Measurements from ENCODE around the gene TVP23C. TPM values are rescaled to one million over a fixed set of nuclear protein-coding genes. Genes with fewer than 3 reads are reported as not detected.
"Not testable (repeated sequence)": the region's sequence is repeated elsewhere in the genome, so short reads cannot be mapped to it uniquely, and the experiment has no call there.

The TVP23C gene
- 8.5 and 10.6 TPM in 2 replicates for polyA plus RNA-seq (2014; cell fraction: cytosol; rRNA removed)
- 12.0 and 18.4 TPM in 2 replicates for polyA plus RNA-seq (2014; cell fraction: nucleus; rRNA removed)

DNA sequence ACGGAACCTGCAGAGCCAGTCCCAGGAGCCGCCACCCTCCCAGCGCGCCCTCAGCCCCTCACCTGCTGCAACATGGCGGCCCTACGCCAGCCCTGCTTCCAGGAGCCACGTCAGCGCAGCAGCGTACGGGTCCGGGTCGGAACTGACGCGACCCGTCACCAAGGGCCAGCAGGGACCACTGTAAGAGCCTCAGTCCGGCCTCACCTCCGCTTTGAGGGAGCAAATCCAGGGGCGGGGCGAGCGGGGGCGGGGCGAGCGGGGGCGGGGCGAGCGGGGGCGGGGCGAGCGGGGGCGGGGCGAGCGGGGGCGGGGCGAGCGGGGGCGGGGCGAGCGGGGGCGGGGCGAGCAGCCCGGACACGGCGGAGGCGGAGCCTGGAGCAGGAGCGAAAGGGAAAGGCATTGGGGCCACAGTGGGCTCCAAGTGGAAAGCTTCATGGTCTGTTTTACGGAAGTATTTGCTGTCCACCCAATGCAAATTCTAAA, at the start of gene TVP23C:
TSS of gene TVP23C (minus strand) at position 109 of the 483 bp plus-strand sequence. CDS start at position 74, 35 bp downstream.
- DNase-seq (ENCODE audit: low spot score), result peak; percentile 80

DNA sequence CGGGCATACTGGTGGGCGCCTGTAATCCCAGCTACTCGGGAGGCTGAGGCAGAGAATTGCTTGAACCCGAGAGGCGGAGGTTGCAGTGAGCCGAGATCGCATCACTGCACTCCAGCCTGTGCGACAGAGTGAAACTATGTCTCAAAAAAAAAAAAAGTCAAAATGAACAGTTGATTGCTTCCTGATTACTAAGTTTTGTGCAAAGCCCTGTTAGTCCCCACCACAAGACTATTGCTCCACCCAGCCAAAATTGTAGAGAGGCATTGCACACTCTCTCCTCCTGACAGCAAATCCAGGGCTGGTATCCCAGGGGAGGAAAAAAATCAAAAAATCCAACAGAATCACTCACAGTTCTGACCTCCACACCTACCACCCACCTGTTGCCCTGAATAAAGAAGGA, 29.7 kb upstream of the TVP23C start:
- not testable (repeated sequence) for DNase-seq (ENCODE audit: low spot score)

DNA sequence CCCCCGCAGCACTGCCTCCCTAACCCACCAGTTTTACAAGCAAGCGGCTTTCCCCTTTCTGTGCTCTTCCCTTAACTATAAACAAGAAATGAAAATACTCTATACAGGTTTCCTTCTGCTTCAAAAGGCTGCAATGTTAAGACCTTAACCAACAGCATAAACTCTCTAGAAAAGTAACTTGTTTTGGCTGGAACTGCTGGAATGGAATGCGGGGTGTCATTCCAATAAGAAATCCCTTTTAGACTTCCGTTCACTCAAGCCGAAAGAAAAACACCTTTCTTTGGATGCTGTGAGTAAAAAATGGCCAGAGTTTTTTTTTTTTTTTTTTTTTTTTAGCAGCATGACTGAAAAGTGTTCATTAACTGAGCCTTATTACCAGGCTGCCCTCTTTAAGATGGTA, 28.7 kb upstream of the TVP23C start:
- not testable (repeated sequence) for DNase-seq (ENCODE audit: low spot score)

DNA sequence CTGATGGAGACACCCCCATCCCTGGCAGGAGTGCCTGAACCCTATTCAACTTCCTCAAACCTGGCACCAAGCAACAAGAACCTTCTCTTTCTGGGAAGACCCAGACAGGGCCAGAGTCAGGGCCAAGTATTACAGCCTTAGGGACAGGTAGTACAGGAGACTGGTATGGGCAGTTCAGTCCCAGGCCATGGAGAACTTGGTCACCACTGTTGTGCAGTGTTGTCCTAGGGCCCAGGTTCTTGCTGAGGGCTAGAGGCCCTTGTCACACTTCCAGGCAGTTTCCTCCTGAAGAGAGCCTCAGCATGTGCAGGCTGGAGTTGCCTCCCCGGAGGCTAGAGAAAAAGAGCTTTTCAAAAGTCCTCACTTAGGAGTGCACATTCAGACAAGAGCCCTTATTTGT, 27.6 kb upstream of the TVP23C start:
- DNase-seq (ENCODE audit: low spot score), result not testable (repeated sequence)

DNA sequence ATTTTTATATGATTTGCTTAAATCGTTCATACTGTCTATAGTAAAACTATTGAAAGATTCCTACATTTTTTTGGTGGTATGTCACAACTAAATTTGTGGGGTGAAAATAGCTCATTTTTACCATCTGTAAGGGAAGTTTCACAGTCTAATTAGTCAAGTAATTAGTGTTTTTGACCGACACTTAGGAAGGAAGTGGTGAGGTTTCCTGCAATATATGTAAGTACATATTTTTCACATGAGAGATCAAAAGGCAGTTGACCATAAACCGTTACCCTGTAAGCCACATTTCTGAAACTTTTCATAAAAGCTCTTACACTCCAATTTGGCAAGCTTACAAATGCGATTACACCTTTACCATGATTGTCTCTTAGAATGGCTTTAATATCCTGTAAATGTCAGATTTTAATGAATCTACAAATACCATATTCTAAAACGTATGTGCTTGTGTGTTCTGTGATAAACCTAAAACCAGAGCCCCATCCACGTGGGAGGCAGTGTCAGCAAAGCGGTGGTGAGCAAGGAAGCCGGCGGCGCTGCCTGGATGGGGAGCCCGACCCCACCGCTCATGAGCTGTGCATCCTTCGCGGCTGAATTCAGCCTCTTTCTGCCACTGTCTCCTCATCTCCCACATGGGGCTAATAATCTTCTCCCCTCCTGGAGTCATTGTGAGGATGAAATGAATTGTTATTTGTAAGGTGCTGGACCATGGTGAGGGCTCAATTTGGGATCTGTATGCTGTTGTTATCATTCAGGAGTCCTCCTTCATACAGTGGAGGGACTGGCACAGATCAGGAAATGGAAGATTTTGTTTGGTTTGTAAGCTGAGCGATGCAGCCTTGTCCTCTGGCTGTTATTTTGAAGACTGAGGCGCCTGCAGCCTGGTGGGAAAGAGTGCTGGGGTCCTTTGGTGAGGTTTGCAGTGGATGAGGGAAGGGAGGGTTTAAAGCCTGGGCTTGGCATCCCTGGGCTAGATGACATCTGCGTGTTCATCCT, 26.6 kb upstream of the TVP23C start:
- not testable (repeated sequence) for DNase-seq (ENCODE audit: low spot score)

DNA sequence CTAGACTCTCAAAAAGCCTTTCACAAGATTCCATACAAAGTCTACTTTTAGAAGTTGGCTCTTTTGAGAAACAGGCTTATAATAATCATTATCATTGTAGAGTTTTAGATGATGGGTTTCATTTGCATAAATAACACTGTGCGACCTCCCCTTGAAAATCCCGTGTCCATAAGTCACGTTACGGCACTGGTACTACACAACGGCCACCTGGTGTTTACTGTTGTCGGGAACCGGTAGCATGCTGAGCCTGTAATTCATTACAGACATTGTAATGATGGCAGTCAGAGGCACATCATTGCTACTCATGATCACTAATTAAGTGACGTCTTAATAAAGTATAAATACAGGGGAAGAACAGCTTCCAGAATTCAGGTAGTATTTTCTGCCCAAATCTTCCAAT, 24.7 kb upstream of the TVP23C start:
- not testable (repeated sequence) for DNase-seq (ENCODE audit: low spot score)

DNA sequence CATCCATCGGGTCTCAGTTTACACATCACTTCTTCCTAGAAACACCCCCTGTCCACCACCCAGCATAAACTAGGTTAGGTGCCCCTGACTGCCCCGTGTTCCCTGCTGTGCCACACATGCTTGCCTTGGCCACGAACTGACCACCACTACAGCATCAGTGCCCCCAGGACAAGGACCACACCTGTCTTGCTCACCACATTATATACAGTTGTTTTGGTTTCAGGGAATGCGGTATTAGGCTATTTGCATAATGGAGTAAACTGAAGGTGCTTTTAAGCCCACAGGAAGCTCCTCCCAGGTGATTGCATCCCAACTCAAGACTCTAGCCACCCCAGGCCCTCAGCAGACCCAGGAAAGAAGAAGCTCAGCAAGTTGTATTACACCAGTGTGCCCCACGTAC, 20.0 kb upstream of the TVP23C start:
- DNase-seq (ENCODE audit: low spot score), result not testable (repeated sequence)

DNA sequence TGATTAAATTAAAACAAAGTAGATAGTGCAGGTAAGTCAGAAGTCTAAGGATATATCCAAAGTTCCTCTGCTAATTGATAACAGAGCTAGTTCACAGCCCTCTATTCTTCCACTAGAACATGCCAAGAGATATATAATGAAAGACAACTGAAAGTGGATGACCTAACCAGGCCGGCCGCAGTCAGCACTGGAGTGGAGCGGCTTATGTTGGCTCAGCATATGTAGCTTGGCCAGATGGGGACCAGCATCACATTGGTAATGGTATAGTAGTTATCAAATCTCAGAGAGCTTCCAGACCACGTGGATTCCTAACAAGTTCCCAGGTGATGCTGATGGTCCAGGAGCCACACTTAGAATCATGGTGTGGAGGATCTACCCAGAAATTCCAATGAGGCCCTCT, 18.2 kb upstream of the TVP23C start:
- DNase-seq (ENCODE audit: low spot score), result not testable (repeated sequence)

DNA sequence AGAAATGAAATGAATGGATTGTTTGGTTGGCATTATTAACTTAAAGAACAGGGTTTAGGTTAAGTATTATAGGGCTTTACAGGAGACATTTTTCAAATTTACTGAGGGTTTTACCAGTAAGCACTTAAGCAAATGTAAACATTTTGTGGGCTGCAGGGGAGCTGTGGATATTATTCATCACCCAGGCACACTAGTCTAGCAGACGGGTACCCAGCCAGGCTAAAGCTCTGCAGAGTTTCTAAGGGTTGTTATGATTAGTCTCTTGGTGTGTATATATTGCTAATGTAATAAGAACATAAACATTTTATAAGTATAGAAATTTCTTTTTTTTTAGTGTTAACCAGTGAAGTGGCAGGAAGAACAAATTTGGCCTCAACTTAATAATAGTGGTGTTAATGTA, 13.6 kb upstream of the TVP23C start:
- not testable (repeated sequence) for DNase-seq (ENCODE audit: low spot score)

DNA sequence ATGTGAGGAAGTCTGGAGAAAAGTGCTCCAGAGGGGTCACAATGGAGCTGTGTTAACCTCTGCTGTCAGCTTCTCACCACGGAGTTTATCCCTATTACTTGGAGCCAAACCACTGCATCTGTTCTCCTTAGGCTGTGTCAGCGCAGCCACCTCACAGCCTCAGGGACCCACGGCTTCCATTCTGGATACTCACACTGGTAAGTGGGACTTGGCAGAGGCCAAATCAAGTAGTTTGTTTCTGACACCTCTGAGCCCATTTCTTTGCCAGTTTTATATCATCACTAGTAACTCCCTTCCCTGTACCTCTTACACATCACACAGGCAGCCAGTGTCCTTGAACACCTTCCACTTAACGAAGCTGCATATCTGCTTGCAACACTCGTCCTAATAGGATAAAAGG, 11.4 kb upstream of the TVP23C start:
- DNase-seq (ENCODE audit: low spot score), result not testable (repeated sequence)

DNA sequence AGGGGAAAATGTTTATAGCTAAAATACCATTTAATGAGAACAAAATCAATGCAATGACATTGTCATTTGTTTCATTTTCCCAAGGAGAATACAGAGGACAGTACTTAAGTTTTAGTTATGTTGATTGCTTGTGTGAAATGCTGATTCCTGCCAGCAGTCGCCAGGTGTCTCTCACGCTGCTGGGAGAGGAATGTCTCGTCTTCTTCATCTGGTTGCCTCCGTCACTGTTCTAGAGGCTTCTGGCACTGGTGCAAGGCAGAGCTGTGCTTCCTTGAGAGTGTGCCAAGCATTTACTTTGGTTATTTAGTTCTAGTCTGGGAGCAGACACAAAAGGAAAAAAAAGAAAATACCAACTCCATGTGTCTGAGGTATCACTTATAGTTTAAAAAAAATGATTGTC, 10.6 kb upstream of the TVP23C start:
- DNase-seq (ENCODE audit: low spot score), result not testable (repeated sequence)

DNA sequence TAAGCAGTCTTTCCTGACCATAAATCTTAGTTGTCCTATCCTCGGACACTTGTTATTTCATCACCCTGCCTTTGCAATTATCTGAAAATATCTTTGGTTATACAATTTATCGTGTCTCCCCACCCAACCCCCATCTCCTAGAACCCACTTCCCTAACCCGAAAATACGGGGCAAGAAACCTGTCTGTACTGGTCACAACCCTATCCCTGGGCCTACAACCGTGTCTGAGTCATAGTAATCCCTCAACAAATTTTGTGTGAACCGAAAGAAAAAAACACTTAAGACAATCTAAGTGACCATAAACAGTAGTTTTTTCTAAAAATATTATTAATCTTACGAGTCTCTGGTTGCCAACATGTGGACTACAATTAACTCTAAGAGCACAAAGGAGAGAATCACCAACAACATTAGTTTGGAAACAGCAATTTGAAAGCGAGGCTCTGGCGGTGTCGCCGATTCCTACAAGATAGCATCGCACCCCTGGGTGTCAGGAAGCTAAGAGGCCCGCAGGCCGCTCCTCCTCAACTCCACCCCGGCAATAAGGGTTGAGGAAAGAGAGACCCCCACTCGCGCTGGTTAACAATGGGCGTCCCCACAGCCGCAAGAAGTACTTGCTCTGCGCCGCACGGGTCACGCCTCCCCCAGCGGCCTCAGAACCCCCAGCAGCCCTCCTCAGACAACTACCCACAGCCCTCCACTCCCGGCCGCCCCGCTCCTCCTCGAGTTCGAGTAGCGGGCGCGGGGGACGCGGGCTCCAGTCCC, 489 bp downstream of the TVP23C start:
- DNase-seq (ENCODE audit: low spot score), result not testable (repeated sequence)

DNA sequence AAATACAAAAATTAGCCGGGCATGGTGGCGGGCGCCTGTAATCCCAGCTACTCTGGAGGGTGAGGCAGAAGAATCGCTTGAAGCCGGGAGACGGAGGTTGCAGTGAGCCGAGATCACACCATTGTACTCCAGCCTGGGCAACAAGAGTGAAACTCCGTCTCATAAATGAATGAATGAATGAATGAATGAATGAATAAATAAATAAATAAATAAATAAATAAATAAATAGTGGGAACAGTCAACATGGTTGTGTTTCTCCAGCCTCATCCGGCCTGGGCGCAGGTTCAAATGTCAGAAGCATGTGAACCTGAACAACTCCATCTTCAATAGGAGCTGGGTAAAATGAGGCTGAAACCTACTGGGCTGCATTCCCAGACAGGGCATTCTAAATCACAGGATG, 1.8 kb downstream of the TVP23C start:
- DNase-seq (ENCODE audit: low spot score), result not testable (repeated sequence)

DNA sequence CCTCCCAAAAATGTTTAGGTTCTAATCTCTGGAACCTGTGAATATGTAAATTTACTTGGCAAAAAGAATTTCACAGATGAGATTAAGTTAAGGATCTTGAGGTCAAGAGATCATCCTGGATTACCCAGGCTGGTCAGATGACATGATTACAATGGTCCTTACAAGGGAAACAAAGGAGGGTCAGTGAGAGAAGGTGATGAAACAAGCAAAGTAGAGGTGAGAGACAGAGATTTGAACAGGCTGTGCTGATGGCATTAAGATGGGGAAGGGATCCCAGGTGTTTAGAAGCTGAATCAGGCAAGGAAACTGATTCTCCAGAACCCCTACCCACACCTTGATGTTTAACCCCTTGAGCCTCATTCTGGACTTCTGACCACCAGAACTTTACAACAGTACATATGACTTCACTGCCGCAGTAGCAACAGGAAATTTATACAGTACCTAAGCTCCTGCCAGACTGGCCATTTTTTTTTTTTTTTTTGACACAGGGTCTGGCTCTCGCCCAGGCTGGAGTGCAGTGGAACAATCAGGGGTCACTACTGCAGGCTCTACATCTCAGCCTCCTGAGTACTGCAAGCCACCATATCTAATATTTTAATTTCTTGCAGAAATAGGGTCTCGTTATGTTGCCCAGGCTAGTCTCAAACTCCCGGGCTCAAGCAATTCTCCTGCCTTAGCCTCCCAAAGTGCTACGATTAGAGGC, 4.7 kb downstream of the TVP23C start:
- not testable (repeated sequence) for DNase-seq (ENCODE audit: low spot score)

DNA sequence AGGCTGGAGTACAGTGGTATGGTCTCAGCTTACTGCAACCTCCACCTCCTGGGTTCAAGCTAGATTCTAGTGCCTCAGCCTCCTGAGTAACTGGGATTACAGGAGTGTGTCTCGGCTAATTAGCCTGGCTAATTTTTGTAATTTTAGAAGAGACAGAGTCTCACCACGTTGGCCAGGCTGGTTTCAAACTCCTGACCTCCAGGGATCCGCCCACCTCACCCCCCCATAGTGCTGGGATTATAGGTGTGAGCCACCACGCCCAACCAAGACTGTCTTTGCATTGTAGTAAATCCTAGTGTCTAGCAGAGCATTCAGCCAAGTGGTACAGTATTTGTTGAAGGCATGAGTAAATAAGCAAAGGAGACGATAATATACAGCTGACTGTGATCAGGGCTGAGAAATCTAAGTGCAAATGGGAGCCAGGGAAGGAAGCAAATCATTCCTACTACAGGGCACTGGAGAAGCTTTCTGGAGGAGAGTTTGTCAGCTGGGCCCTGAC, 5.9 kb downstream of the TVP23C start:
- DNase-seq (ENCODE audit: low spot score), result not testable (repeated sequence)

DNA sequence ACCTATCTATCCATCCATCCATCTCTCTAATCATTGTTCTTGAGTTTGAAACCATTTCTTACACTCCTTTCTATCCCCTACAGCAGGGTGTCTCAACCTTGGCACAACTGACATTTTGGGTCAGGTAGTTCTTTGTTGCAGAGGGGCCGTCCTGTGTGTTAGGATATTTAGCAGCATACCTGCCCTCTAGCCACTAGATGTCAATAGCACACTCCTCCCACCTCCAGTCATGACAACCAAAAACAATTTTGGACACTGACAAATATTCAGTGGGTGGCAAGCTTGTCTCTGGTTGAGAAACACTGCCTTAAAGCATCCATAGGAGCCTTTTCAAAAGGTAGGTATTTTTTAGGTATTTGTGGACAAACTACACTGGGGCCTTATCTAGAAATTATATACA, 10.4 kb downstream of the TVP23C start:
- DNase-seq (ENCODE audit: low spot score), result not testable (repeated sequence)

DNA sequence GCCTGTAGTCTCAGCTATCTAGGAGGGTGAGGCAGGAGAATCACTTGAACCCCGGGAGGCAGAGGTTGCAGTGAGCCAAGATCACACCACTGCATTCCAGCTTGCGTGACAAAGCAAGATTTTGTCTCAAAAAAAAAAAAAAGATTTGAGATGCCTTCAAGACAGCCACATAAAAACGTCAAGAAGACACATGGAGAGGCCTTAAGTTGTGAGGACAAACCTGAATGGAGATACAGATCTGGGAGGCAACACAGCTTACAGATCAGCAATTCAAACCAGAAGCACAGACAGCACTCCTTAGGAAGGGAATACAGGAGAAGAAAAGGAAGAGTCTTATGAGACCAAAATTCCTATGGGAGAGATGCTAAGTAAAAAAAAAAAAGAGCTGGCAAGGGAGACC, 13.7 kb downstream of the TVP23C start:
- DNase-seq (ENCODE audit: low spot score), result not testable (repeated sequence)

DNA sequence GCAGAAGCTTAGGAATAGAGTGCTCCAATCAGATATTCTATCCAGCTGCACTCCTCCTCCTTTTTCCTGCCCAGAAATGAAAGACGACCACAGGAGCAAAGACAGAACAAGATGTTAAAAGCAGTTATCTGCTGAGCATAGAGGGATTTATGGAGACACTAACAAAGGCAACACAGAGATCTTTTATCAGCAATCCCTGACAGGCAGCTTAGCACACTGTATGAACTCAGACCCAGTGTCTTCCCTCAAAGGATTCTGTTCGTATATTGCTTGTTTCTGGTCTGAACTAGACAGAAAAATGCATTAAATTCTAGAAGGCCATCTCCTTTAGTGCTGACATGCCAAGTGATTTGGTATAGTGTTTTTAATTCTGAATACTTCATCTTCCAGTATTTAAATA, 16.7 kb downstream of the TVP23C start:
- not testable (repeated sequence) for DNase-seq (ENCODE audit: low spot score)

DNA sequence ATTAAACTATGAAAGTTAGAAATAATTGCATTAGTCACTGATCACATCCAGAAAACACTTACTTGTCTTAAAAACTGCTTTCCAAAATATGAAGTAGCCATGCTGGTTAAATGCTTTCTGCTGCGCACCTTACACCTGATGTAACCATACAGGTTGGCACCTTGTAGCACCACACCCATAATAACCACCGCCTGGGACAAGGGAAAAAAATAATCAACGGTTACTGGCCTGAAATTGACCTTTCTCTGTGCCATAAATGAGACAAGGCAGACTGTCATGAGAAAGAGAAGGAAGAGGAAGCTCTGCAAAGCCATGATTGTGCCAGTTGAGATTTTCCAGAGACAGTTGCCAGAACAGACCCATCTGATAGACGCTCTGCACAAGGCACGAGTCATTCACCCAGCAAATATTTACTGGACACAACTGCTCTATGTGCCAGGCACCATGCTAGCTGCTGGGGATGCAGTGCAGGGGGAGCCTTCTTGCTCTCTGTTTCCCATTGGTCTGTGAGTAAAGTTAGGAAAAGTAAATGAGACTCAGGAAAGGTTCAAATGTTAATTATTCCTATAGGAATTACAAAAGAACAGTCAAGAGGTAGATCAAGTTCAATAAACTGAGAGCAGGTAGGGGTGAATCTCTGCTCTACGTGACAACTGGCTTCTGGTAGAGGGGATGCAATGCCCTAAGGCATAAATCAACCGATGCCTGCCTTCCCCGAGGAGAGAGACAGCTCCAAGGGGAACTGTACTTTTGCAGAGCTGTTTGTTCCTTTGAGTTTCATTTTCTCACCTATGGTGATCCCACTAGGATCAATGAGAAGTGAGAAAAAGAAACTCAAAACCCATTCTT, 22.7 kb downstream of the TVP23C start:
- peak; percentile 22 for DNase-seq (ENCODE audit: low spot score)

DNA sequence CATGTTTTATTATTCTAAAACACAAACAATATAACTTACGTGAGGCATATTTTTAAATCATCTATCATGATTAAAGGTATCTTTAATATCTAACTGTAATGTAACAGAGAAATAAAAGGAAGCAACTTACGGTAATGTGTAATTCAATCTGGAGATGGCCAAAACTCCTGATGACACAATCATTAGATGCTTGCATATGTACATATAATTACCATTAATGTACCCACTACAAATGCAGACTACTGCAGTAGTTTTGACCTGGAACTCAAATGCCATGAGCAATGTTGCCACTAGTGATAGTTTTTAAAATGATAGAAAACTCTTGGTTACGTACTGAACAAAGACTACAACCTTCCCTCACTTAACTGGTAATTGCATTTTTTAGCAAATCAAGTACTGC, 30.2 kb downstream of the TVP23C start:
- DNase-seq (ENCODE audit: low spot score), result not testable (repeated sequence)

Measured in SK-N-DZ (cell line).